ENCODE measurements around the gene SNRPE. TPM values are rescaled to one million over a fixed set of nuclear protein-coding genes. Genes with fewer than 3 reads are reported as not detected.

The SNRPE gene
- total and polyA plus RNA-seq, 2 experiments from 2014 or later, result 27.6 to 233 TPM

GRCh38 chr1:203858055-203858454 lies 3.3 kb upstream of the SNRPE start:
- in situ Hi-C loops (cut with MboI), result no loop called here
- Histone ChIP-seq H3K9ac (no peak overlapping the region), H3K79me2 (ENCODE audit: insufficient read depth) (peaks cover 22% of the 10 kb centered on the region), H3K4me3 (no peak overlapping the region), H4K20me1 (ENCODE audit: insufficient read depth) (0 out of 2 replicates have a peak, but pooled peaks cover under 1% of the 10 kb centered on the region), H3K4me1 (ENCODE audit: insufficient read depth) (peaks cover 36% of the 10 kb centered on the region), H3K27ac (peak overlapping the region; percentile 52), H3K9me3 (ENCODE audit: low read depth) (no peaks in the 10 kb centered on the region), H3K4me2 (ENCODE audit: unreplicated experiment) (peak overlapping the region; percentile 26), H3K9me2 (ENCODE audit: insufficient read depth) (no peaks in the 10 kb centered on the region), H2AFZ (no peak overlapping the region), H3K27me3 (replicated peaks; ENCODE audit: insufficient read depth) (no peaks in the 10 kb centered on the region), H3K36me3 (ENCODE audit: low read depth) (peaks cover 33% of the 10 kb centered on the region), H3F3A (ENCODE audit: insufficient read depth) (peaks cover 63% of the 10 kb centered on the region)
- 17 to 20% methylated on average over 2 of the region's 2 CpGs for WGBS, 2 experiments (ENCODE audit: low coverage in 1 of 2, low lambda C conversion rate in 2 of 2, missing lambda C conversion rate in 2 of 2)
- peak; percentile 86 for DNase-seq
- TF ChIP-seq EZH2phosphoT487 (IDR thresholded peaks at IDR 0.05; ENCODE audit: insufficient read depth, low read depth) (no peak), EZH2 (IDR thresholded peaks at IDR 0.05; ENCODE audit: insufficient read depth, poor library complexity, severe bottlenecking) (no peak)

- peaks cover 34% of the 10 kb centered on the region for H3K36me3 ChIP-seq (ENCODE audit: low read depth)
- no peak overlapping the region for H2AFZ ChIP-seq
- in situ Hi-C loops (cut with MboI), result no loop called here
- no peak overlapping the region for H3K9ac ChIP-seq
- no peaks in the 10 kb centered on the region for H3K9me2 ChIP-seq (ENCODE audit: insufficient read depth)
- TF ChIP-seq EZH2 (IDR thresholded peaks at IDR 0.05; ENCODE audit: insufficient read depth, poor library complexity, severe bottlenecking), result no peak
- TF ChIP-seq EZH2phosphoT487 (IDR thresholded peaks at IDR 0.05; ENCODE audit: insufficient read depth, low read depth), result no peak
- no peak for DNase-seq
- peaks cover 31% of the 10 kb centered on the region for H3K79me2 ChIP-seq (ENCODE audit: insufficient read depth)
- no peak overlapping the region for H3K4me3 ChIP-seq
- H3K4me1 ChIP-seq (ENCODE audit: insufficient read depth), result peaks cover 42% of the 10 kb centered on the region
- no peaks in the 10 kb centered on the region for H3K9me3 ChIP-seq (ENCODE audit: low read depth)
- peaks cover 62% of the 10 kb centered on the region for H3F3A ChIP-seq (ENCODE audit: insufficient read depth)
- H3K27ac ChIP-seq, result no peak overlapping the region
- 91 to 93% methylated on average over 3 to 4 of the region's 4 CpGs for WGBS, 2 experiments (ENCODE audit: low coverage in 1 of 2, low lambda C conversion rate in 2 of 2, missing lambda C conversion rate in 2 of 2)
- H3K27me3 ChIP-seq (replicated peaks; ENCODE audit: insufficient read depth), result no peaks in the 10 kb centered on the region
- 0 out of 2 replicates have a peak, but pooled peaks cover 3% of the 10 kb centered on the region for H4K20me1 ChIP-seq (ENCODE audit: insufficient read depth)
- H3K4me2 ChIP-seq (ENCODE audit: unreplicated experiment), result no peak overlapping the region
These were observed 2.4 kb upstream of the SNRPE start for GRCh38 chr1:203858975-203859374.

- Histone ChIP-seq H4K20me1 (ENCODE audit: insufficient read depth) (0 out of 2 replicates have a peak, but pooled peaks cover 3% of the 10 kb centered on the region), H2AFZ (peak overlapping the region; percentile 80), H3K9me2 (ENCODE audit: insufficient read depth) (no peaks in the 10 kb centered on the region), H3K9me3 (ENCODE audit: low read depth) (no peaks in the 10 kb centered on the region), H3K36me3 (ENCODE audit: low read depth) (peaks cover 32% of the 10 kb centered on the region), H3K4me1 (ENCODE audit: insufficient read depth) (peaks cover 42% of the 10 kb centered on the region), H3K27ac (peak overlapping the region; percentile 60), H3K9ac (peak overlapping the region; percentile 75), H3K79me2 (ENCODE audit: insufficient read depth) (peaks cover 42% of the 10 kb centered on the region), H3K4me3 (peak overlapping the region; percentile 67), H3K4me2 (ENCODE audit: unreplicated experiment) (peak overlapping the region; percentile 79), H3F3A (ENCODE audit: insufficient read depth) (peaks cover 47% of the 10 kb centered on the region), H3K27me3 (replicated peaks; ENCODE audit: insufficient read depth) (no peaks in the 10 kb centered on the region)
- in situ Hi-C loops (cut with MboI), result loop anchor here (5.0 to 10.0 kb wide), 2 partner anchors 267 to 504 kb away; no protein-coding TSS in a partner anchor
- peak; percentile 81 for DNase-seq
- TF ChIP-seq EZH2phosphoT487 (IDR thresholded peaks at IDR 0.05; ENCODE audit: insufficient read depth, low read depth), result no peak
- TF ChIP-seq EZH2 (IDR thresholded peaks at IDR 0.05; ENCODE audit: insufficient read depth, poor library complexity, severe bottlenecking), result no peak
- WGBS, 2 experiments (ENCODE audit: low coverage in 1 of 2, low lambda C conversion rate in 2 of 2, missing lambda C conversion rate in 2 of 2), result 19 to 21% methylated on average over 15 of the region's 15 CpGs
These were observed 888 bp upstream of the SNRPE start for GRCh38 chr1:203860396-203861025.

- Histone ChIP-seq H2AFZ (no peak overlapping the region), H3K9me2 (ENCODE audit: insufficient read depth) (no peaks in the 10 kb centered on the region), H3K4me2 (ENCODE audit: unreplicated experiment) (no peak overlapping the region), H3K27ac (no peak overlapping the region), H3K79me2 (ENCODE audit: insufficient read depth) (peaks cover 29% of the 10 kb centered on the region), H3K4me3 (no peak overlapping the region), H3K4me1 (ENCODE audit: insufficient read depth) (peaks cover 20% of the 10 kb centered on the region), H3K36me3 (ENCODE audit: low read depth) (peaks cover 47% of the 10 kb centered on the region), H3K9ac (no peak overlapping the region), H3K27me3 (replicated peaks; ENCODE audit: insufficient read depth) (no peaks in the 10 kb centered on the region), H4K20me1 (ENCODE audit: insufficient read depth) (0 out of 2 replicates have a peak, but pooled peaks cover 3% of the 10 kb centered on the region), H3K9me3 (ENCODE audit: low read depth) (no peaks in the 10 kb centered on the region), H3F3A (ENCODE audit: insufficient read depth) (peaks cover 24% of the 10 kb centered on the region)
- WGBS, 2 experiments (ENCODE audit: low coverage in 1 of 2, low lambda C conversion rate in 2 of 2, missing lambda C conversion rate in 2 of 2), result 86 to 88% methylated on average over 5 of the region's 5 CpGs
- in situ Hi-C loops (cut with MboI), result loop anchor here (10.0 kb wide), 1 partner anchor 497 kb away; no protein-coding TSS in a partner anchor
- no peak for TF ChIP-seq EZH2 (IDR thresholded peaks at IDR 0.05; ENCODE audit: insufficient read depth, poor library complexity, severe bottlenecking)
- no peak for TF ChIP-seq EZH2phosphoT487 (IDR thresholded peaks at IDR 0.05; ENCODE audit: insufficient read depth, low read depth)
- DNase-seq, result no peak
These were observed 6.4 kb downstream of the SNRPE start for GRCh38 chr1:203867802-203868201.
